ENCODE results near the gene ATP4B.

DNA sequence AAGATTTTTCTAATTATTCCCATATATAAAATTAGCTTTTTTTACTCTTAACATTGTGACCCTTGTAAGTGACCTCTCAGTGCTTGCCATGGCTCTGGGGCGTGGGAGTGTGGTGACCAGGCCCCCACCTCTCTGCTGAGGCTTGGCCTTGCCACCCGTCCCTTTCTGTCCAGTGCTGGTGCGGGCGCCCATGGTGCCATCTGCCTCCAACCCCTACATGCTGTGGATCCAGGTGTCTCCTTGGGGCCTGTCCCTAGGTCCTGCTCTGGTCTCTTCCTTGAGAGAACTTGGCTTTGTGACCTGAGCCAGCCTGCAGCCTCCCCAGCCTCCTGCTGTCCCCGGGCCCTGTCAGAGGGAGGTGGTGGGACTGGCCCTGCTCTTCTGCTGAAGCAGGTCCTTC is 46.0 kb downstream of the ATP4B start:
- TF ChIP-seq, protein P1, sequence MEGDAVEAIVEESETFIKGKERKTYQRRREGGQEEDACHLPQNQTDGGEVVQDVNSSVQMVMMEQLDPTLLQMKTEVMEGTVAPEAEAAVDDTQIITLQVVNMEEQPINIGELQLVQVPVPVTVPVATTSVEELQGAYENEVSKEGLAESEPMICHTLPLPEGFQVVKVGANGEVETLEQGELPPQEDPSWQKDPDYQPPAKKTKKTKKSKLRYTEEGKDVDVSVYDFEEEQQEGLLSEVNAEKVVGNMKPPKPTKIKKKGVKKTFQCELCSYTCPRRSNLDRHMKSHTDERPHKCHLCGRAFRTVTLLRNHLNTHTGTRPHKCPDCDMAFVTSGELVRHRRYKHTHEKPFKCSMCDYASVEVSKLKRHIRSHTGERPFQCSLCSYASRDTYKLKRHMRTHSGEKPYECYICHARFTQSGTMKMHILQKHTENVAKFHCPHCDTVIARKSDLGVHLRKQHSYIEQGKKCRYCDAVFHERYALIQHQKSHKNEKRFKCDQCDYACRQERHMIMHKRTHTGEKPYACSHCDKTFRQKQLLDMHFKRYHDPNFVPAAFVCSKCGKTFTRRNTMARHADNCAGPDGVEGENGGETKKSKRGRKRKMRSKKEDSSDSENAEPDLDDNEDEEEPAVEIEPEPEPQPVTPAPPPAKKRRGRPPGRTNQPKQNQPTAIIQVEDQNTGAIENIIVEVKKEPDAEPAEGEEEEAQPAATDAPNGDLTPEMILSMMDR (IDR thresholded peaks at IDR 0.05; ENCODE audit: low read length), result no peak
- TF ChIP-seq EZH2 (optimal IDR thresholded peaks at IDR 0.05; ENCODE audit: low read depth, low read length) (no peak), EZH2phosphoT487 (IDR thresholded peaks at IDR 0.05; ENCODE audit: low read length) (no peak)

All from MM.1S (cell line).